PC-3 (cell line): ENCODE data around the gene PRRC2B. TPM values are rescaled to one million over a fixed set of nuclear protein-coding genes. Genes with fewer than 3 reads are reported as not detected.

Source experiments
- ATAC-seq: fragments of 200-7000 bp; cut with Tn5 transposase; 2 replicates; pipeline ENCODE4 v1.9.1; 2020; ENCODE audit warnings: mild to moderate bottlenecking, moderate library complexity
- BruUV-seq: library from RNA; stranded (reverse); fragments of 400-500 nt; replicated peaks from 2 replicates; lab custom pipeline; 2021; lab: Mats Ljungman, UMichigan
- CTCF ChIA-PET: fragments of 300-600 bp; sonication (Branson Sonifier 250); formaldehyde crosslinking; loops from one replicate; lab custom pipeline; 2022; ENCODE audit warnings: antibody characterized with exemption; lab: Charles Lee
- POLR2A ChIA-PET: fragments of 300-600 bp; sonication (Branson Sonifier 250); formaldehyde crosslinking; loops from one replicate; lab custom pipeline; 2022; ENCODE audit warnings: antibody characterized with exemption; ENCODE audit not compliant: unreplicated experiment; lab: Charles Lee
- DNase-seq: peaks from one replicate; pipeline ENCODE4 v3.0.0-alpha.2; 2015
- H2AFZ ChIP-seq: fragments of 300-600 bp; sonication (generic); 2 replicates; pipeline ENCODE4 v1.6.0; 2016; ENCODE audit warnings: antibody characterized with exemption, low read length
- H3F3A ChIP-seq: fragments of 300-600 bp; sonication (generic); one replicate; pipeline ENCODE4 v1.6.0; 2017; ENCODE audit warnings: antibody characterized with exemption, low read length, control low read depth, mild to moderate bottlenecking; ENCODE audit not compliant: unreplicated experiment
- H3K27ac ChIP-seq: fragments of 300-600 bp; sonication (generic); 2 replicates; pipeline ENCODE4 v1.5.1; 2016; ENCODE audit warnings: mild to moderate bottlenecking, low read length
- H3K27me3 ChIP-seq: fragments of 300-600 bp; sonication (generic); 2 replicates; pipeline ENCODE4 v1.6.1; 2016; ENCODE audit warnings: low read length, mixed read lengths
- H3K36me3 ChIP-seq: fragments of 300-600 bp; sonication (generic); 2 replicates; pipeline ENCODE4 v1.6.1; 2016; ENCODE audit warnings: low read depth, mixed run types, low read length, mixed read lengths
- H3K4me1 ChIP-seq: fragments of 300-600 bp; sonication (generic); 2 replicates; pipeline ENCODE4 v1.5.1; 2016; ENCODE audit warnings: low read length; ENCODE audit not compliant: insufficient read depth
- H3K4me2 ChIP-seq: fragments of 300-600 bp; sonication (generic); 2 replicates; pipeline ENCODE4 v1.6.0; 2016; ENCODE audit warnings: low read length
- H3K4me3 ChIP-seq: fragments of 300-600 bp; sonication (generic); 2 replicates; pipeline ENCODE4 v1.5.1; 2016; ENCODE audit warnings: mild to moderate bottlenecking, low read length, mixed read lengths
- H3K79me2 ChIP-seq: fragments of 300-600 bp; sonication (generic); 2 replicates; pipeline ENCODE4 v1.6.1; 2017; ENCODE audit warnings: low read length, mixed read lengths
- H3K9ac ChIP-seq: fragments of 300-600 bp; sonication (generic); 2 replicates; pipeline ENCODE4 v1.6.0; 2016; ENCODE audit warnings: mild to moderate bottlenecking, low read length
- H3K9me2 ChIP-seq: fragments of 300-600 bp; sonication (generic); replicated peaks from 2 replicates; pipeline ENCODE4 v1.6.1; 2016; ENCODE audit warnings: mixed run types, low read length, mixed read lengths
- H3K9me3 ChIP-seq: fragments of 300-600 bp; sonication (generic); 2 replicates; pipeline ENCODE4 v1.6.1; 2016; ENCODE audit warnings: low read length, mixed read lengths
- H4K20me1 ChIP-seq: fragments of 300-600 bp; sonication (generic); 2 replicates; pipeline ENCODE4 v1.6.1; 2016; ENCODE audit warnings: low read length, mixed read lengths
- CTCF ChIP-seq: fragments of 300-600 bp; sonication (generic); conservative IDR thresholded peaks from 2 replicates; pipeline ENCODE4 v1.5.1; 2017; ENCODE audit warnings: antibody characterized with exemption, low read depth, mild to moderate bottlenecking, low read length
- EZH2 ChIP-seq: fragments of 300-600 bp; sonication (generic); IDR thresholded peaks from one replicate; pipeline ENCODE4 v1.6.1; 2017; ENCODE audit warnings: antibody characterized with exemption, mild to moderate bottlenecking, low read length; ENCODE audit not compliant: unreplicated experiment
- EZH2phosphoT487 ChIP-seq: fragments of 300-600 bp; sonication (generic); IDR thresholded peaks from 2 replicates; pipeline ENCODE4 v1.6.1; 2018; ENCODE audit warnings: mild to moderate bottlenecking, antibody characterized with exemption, low read length, borderline replicate concordance
- intact Hi-C: fragments of 100-400 bp; cut with micrococcal nuclease; formaldehyde crosslinking; loops from 2 replicates; pipeline ENCODE4 v1.9.0; 2023
- total RNA-seq: library from RNA; depleted of rRNA; stranded (reverse); fragments of >200 nt; gene quantifications from 2 replicates; pipeline ENCODE4 v1.2.3, GENCODE V29; 2014

Gene PRRC2B
- total RNA-seq, 1 experiment from 2014 or later: 46.9 TPM

GRCh38 chr9:131481441-131482342, 87.8 kb downstream of the PRRC2B start:
- Histone ChIP-seq H3K9ac (no peak overlapping the region), H3K4me2 (no peak overlapping the region), H3F3A (no peaks in the 10 kb centered on the region), H2AFZ (no peak overlapping the region), H4K20me1 (0 out of 2 replicates have a peak, but pooled peaks cover 3% of the 10 kb centered on the region), H3K4me1 (no peaks in the 10 kb centered on the region), H3K9me2 (no peaks in the 10 kb centered on the region), H3K9me3 (no peaks in the 10 kb centered on the region), H3K4me3 (no peak overlapping the region), H3K79me2 (no peaks in the 10 kb centered on the region), H3K36me3 (peaks cover 41% of the 10 kb centered on the region), H3K27ac (no peak overlapping the region), H3K27me3 (no peaks in the 10 kb centered on the region)
- intact Hi-C loops: no loop called here
- ChIA-PET CTCF (no interaction called here), POLR2A (no interaction called here)
- no peak for DNase-seq
- no peak for ATAC-seq
- BruUV-seq: no TSS peak
- TF ChIP-seq EZH2: no peak
- TF ChIP-seq EZH2phosphoT487: no peak

- Histone ChIP-seq H3F3A (no peaks in the 10 kb centered on the region), H3K36me3 (peaks cover 41% of the 10 kb centered on the region), H3K4me1 (no peaks in the 10 kb centered on the region), H4K20me1 (0 out of 2 replicates have a peak, but pooled peaks cover 3% of the 10 kb centered on the region), H3K9me3 (no peaks in the 10 kb centered on the region), H3K9ac (no peak overlapping the region), H3K4me2 (no peak overlapping the region), H3K27me3 (no peaks in the 10 kb centered on the region), H2AFZ (no peak overlapping the region), H3K9me2 (no peaks in the 10 kb centered on the region), H3K79me2 (no peaks in the 10 kb centered on the region), H3K4me3 (no peak overlapping the region), H3K27ac (no peak overlapping the region)
- no TSS peak for BruUV-seq
- DNase-seq (no peak), ATAC-seq (no peak)
- ChIA-PET CTCF (no interaction called here), POLR2A (no interaction called here)
- no peak for TF ChIP-seq EZH2
- no peak for TF ChIP-seq CTCF
- no peak for TF ChIP-seq EZH2phosphoT487
- intact Hi-C loops: no loop called here
These were observed 88.6 kb downstream of the PRRC2B start for GRCh38 chr9:131482343-131483006.

DNA sequence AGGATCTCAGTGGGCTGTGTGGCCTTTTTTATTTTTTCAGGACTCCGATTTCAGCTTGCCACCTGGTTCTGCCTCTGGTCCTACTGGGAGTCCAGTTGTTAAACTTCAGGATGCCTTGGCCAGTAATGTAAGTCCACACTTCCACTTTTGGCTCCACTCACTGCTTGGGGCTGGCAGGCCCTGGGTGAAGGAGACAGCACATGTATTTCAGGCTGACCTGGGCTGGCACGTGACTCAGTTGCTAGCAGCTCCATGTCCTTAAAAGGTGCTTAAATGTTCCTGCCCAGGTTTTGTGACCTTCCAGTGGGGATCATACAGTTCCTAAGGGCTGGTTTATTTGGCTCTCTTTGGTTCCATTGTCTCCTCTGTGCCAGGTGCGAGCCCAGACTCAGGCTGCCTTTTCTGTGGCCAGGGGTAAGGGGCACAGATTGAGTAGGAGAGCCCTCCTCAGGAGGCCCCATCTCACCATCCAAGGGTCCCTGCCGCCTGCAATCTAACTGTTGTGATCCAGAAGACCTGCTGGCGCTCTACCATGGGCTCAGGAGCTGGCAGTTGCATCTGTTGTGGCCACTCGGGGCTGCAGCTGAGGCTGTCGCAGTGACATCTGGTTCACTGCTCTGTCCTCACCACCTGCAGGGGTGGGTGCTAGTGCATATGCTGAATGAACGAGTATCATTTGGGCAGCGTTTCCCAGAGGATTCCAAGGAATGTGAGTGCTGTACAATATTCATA, 89.6 kb downstream of the PRRC2B start:
- CTCF ChIA-PET: no interaction called here
- Histone ChIP-seq H3K4me1 (no peaks in the 10 kb centered on the region), H3K4me2 (no peak overlapping the region)

More for the DNA sequence above, 89.6 kb downstream of the PRRC2B start:
- Histone ChIP-seq H3K9me3 (no peaks in the 10 kb centered on the region), H3K9me2 (no peaks in the 10 kb centered on the region), H3K9ac (no peak overlapping the region), H3K27me3 (no peaks in the 10 kb centered on the region), H3K4me3 (no peak overlapping the region), H4K20me1 (0 out of 2 replicates have a peak, but pooled peaks cover 3% of the 10 kb centered on the region), H3F3A (no peaks in the 10 kb centered on the region), H3K36me3 (peaks cover 38% of the 10 kb centered on the region), H3K79me2 (no peaks in the 10 kb centered on the region), H2AFZ (no peak overlapping the region), H3K27ac (no peak overlapping the region)
- ATAC-seq (no peak), DNase-seq (no peak)
- intact Hi-C loops: no loop called here
- BruUV-seq: no TSS peak
- TF ChIP-seq EZH2 (no peak), EZH2phosphoT487 (no peak), CTCF (no peak)
- POLR2A ChIA-PET: no interaction called here
